ENCODE measurements around the gene CRIP2. TPM values are rescaled to one million over a fixed set of nuclear protein-coding genes. Genes with fewer than 3 reads are reported as not detected.

The CRIP2 gene
- total RNA-seq, 1 donor from 2014 or later: 71.8 TPM

DNA sequence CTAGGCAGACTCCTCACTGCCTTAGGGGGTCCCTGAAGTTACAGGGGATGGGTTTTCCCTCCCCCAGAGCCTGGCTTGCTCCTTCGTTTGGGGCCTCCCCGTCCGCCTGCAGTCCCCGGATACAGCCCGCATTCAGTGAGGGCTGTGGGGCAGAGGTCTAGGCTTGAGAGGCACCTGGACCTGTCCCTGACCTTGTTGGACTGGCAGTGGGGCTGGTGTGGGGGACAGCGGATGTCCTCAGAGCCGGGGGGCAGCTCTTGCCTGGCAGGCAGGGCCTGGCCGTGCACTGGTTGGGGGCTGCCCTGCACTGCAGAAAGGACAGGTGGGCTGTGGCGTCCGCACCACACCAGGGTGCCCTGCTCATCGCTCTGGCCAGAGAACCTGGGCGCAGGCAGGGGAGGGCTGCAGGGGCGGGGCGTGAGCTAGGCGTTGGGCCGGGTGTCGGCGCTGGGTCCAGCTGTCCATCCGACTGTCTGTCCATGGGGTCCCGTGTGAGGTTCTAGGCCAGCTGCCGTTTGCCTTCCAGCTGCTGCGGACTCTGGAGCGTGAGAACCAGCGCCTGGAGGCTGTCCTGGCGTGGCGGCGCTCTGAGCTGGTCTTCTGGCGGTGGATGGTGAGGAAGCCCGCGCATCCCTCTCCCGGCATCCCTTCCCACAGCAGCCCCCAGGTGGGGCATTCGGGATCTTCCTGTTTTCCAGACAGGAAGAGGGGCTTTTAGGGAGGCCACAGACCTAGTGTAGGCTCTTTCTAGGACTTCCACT is 22.4 kb downstream of the CRIP2 start:
- no peaks in the 10 kb centered on the region for H3K9me3 Mint-ChIP-seq (ENCODE audit: unreplicated experiment)
- H3K36me3 Mint-ChIP-seq (ENCODE audit: low read depth, unreplicated experiment): no peaks in the 10 kb centered on the region
- Histone ChIP-seq H3K9me3 (ENCODE audit: insufficient read depth, low read depth, low read length) (no peaks in the 10 kb centered on the region), H3K27ac (ENCODE audit: low read depth, low read length) (no peak overlapping the region), H3K36me3 (ENCODE audit: insufficient read depth, low read length) (no peaks in the 10 kb centered on the region), H3K4me1 (ENCODE audit: insufficient read depth, low read length) (no peaks in the 10 kb centered on the region), H4K20me1 (ENCODE audit: insufficient read depth, low read length) (peaks cover 1% of the 10 kb centered on the region), H3K27me3 (ENCODE audit: insufficient read depth, low read length) (no peaks in the 10 kb centered on the region), H3K9ac (ENCODE audit: low read length) (no peak overlapping the region), H2AFZ (ENCODE audit: low read depth, low read length) (no peak overlapping the region), H3K79me2 (ENCODE audit: insufficient read depth, low read length) (peaks cover 4% of the 10 kb centered on the region), H3K4me3 (ENCODE audit: insufficient read depth, low read depth, low read length) (no peak overlapping the region), H3K4me2 (ENCODE audit: low read length) (no peak overlapping the region)
- no peak for TF ChIP-seq EZH2 (IDR thresholded peaks at IDR 0.05; ENCODE audit: insufficient read depth, low read length)
- TF ChIP-seq, protein P1, sequence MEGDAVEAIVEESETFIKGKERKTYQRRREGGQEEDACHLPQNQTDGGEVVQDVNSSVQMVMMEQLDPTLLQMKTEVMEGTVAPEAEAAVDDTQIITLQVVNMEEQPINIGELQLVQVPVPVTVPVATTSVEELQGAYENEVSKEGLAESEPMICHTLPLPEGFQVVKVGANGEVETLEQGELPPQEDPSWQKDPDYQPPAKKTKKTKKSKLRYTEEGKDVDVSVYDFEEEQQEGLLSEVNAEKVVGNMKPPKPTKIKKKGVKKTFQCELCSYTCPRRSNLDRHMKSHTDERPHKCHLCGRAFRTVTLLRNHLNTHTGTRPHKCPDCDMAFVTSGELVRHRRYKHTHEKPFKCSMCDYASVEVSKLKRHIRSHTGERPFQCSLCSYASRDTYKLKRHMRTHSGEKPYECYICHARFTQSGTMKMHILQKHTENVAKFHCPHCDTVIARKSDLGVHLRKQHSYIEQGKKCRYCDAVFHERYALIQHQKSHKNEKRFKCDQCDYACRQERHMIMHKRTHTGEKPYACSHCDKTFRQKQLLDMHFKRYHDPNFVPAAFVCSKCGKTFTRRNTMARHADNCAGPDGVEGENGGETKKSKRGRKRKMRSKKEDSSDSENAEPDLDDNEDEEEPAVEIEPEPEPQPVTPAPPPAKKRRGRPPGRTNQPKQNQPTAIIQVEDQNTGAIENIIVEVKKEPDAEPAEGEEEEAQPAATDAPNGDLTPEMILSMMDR (IDR thresholded peaks at IDR 0.05; ENCODE audit: insufficient read depth, low read depth, low read length): no peak
- no peaks in the 10 kb centered on the region for H3K4me1 Mint-ChIP-seq (ENCODE audit: low read depth, unreplicated experiment)
- H3K27ac Mint-ChIP-seq (ENCODE audit: unreplicated experiment): no peak overlapping the region
- no peak for FAIRE-seq
- H3K4me3 Mint-ChIP-seq (ENCODE audit: unreplicated experiment): no peak overlapping the region
- no peaks in the 10 kb centered on the region for H3K27me3 Mint-ChIP-seq (ENCODE audit: low read depth, unreplicated experiment)
- DNase-seq (ENCODE audit: low read depth): no peak

DNA sequence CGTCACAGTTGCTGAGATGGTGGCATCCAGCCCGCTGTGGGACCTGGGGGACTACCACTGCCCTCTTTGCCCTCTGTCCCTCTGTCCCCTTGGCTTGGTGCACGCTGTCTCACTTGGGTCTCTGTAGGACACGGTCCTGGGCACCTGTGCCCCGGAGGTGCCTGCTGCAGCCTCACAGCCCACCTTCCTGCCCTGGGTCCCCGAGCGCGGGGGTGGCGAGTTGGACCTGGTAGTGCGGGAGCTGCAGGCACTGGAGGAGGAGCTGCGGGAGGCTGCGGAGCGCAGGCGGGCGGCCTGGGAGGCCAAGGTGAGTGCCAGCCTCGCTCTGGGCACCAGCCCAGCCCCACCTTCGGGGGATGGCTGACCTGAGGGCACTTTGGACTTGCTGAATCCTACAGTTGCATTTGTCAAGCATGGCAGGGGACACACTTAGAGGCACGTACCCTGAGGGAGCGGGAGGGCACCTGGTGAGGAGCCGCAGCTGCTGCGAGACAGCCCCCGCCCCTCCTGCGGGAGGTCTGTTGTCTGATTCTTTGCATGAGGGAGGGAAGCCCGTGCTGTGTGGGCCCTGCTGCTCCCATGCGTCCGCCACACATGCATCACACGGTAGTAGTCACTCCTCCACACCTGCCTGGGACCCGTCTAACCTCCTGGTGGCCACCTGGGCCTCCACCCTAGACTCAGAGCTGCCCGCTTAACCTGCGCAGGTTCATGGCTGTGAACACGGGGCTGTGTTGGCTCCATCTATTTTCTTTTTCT is 23.2 kb downstream of the CRIP2 start:
- Mint-ChIP-seq H3K4me1 (ENCODE audit: low read depth, unreplicated experiment) (no peaks in the 10 kb centered on the region), H3K27ac (ENCODE audit: unreplicated experiment) (no peak overlapping the region), H3K36me3 (ENCODE audit: low read depth, unreplicated experiment) (no peaks in the 10 kb centered on the region), H3K4me3 (ENCODE audit: unreplicated experiment) (no peak overlapping the region), H3K9me3 (ENCODE audit: unreplicated experiment) (no peaks in the 10 kb centered on the region), H3K27me3 (ENCODE audit: low read depth, unreplicated experiment) (peaks cover 2% of the 10 kb centered on the region)
- H3K36me3 ChIP-seq (ENCODE audit: insufficient read depth, low read length): no peaks in the 10 kb centered on the region
- H2AFZ ChIP-seq (ENCODE audit: low read depth, low read length): no peak overlapping the region
- no peak overlapping the region for H3K27ac ChIP-seq (ENCODE audit: low read depth, low read length)
- no peaks in the 10 kb centered on the region for H3K9me3 ChIP-seq (ENCODE audit: insufficient read depth, low read depth, low read length)
- H4K20me1 ChIP-seq (ENCODE audit: insufficient read depth, low read length): no peaks in the 10 kb centered on the region
- H3K27me3 ChIP-seq (ENCODE audit: insufficient read depth, low read length): no peaks in the 10 kb centered on the region
- DNase-seq (ENCODE audit: low read depth) (no peak), FAIRE-seq (no peak)
- H3K4me3 ChIP-seq (ENCODE audit: insufficient read depth, low read depth, low read length): no peak overlapping the region
- no peaks in the 10 kb centered on the region for H3K79me2 ChIP-seq (ENCODE audit: insufficient read depth, low read length)
- H3K4me1 ChIP-seq (ENCODE audit: insufficient read depth, low read length): no peaks in the 10 kb centered on the region
- no peak overlapping the region for H3K9ac ChIP-seq (ENCODE audit: low read length)
- TF ChIP-seq, protein P1 (IDR thresholded peaks at IDR 0.05; ENCODE audit: insufficient read depth, low read depth, low read length): no peak
- TF ChIP-seq EZH2 (IDR thresholded peaks at IDR 0.05; ENCODE audit: insufficient read depth, low read length): no peak
- H3K4me2 ChIP-seq (ENCODE audit: low read length): no peak overlapping the region
